Activated T-cell treated with anti-CD3 and anti-CD28 coated beads, Interleukin-2, amount 50 U/mL, for 72 hours (primary cell): Measurements from ENCODE around the gene DHRS9. TPM values are rescaled to one million over a fixed set of nuclear protein-coding genes. Genes with fewer than 3 reads are reported as not detected.

ENCODE experiments used
- ATAC-seq, 2 donors: fragments of 150-1000 bp; cut with Tn5 transposase; replicated peaks in 1 of 2; 2 replicates each; pipeline ENCODE4 v1.10.0; 2021; ENCODE audit warnings: moderate library complexity in 2 of 2, mild to moderate bottlenecking in 1 of 2
- DNase-seq, 2 donors: peaks; one replicate each; pipeline ENCODE4 v3.0.0; 2021 to 2022; ENCODE audit warnings: mixed read lengths in 1 of 2
- H3K27ac Mint-ChIP-seq: one replicate; pipeline ENCODE4 v1.8.0; 2022; ENCODE audit warnings: mild to moderate bottlenecking, moderate library complexity, mixed read lengths
- H3K27me3 Mint-ChIP-seq: one replicate; pipeline ENCODE4 v1.8.0; 2022; ENCODE audit warnings: low read depth, mixed read lengths
- H3K36me3 Mint-ChIP-seq, 2 donors: one replicate each; pipeline ENCODE4 v1.8.0; 2022; ENCODE audit warnings: mixed read lengths in 2 of 2, mild to moderate bottlenecking in 1 of 2; ENCODE audit not compliant: insufficient read depth in 2 of 2
- H3K4me1 Mint-ChIP-seq: one replicate; pipeline ENCODE4 v1.8.0; 2022; ENCODE audit warnings: low read depth, mixed read lengths
- H3K4me3 Mint-ChIP-seq, 2 donors: one replicate each; pipeline ENCODE4 v1.8.0; 2022; ENCODE audit warnings: mild to moderate bottlenecking in 2 of 2, mixed read lengths in 2 of 2, moderate library complexity in 2 of 2
- H3K9me3 Mint-ChIP-seq, 2 donors: one replicate each; pipeline ENCODE4 v1.8.0; 2022; ENCODE audit warnings: mixed read lengths in 2 of 2
- total RNA-seq, 2 donors: library from RNA; stranded (reverse); gene quantifications; one replicate each; pipeline ENCODE4 v1.2.3, GENCODE V29; 2022

Gene DHRS9
- 1 to 10 TPM; 4.6 to 6.3 TPM for total RNA-seq

DNA sequence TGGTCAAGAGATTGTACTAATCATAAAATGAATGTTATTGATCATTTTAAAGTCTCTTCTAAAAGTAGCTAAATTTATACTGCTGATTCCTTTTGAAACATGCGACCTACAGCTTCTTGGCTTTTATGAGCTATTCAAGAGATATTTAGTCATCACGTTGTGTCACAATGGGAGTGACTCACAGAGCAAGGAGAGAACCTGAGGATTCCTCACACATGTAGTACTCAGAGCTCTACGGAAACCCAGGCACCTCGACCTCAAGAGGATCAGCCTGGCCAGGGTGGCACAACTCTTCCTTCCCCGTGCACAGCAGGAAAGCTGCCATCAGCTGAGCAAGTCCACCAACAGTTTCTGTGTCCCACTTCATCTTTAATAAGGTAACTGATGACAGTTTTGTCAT, at the start of gene DHRS9:
Gene DHRS9, plus strand, starts transcription at position 223 of the 400 bp plus-strand sequence. CDS start 12,019 bp downstream, outside the sequence.
- ATAC-seq: peak; percentile 92 to 93
- peak within 1 kb of the TSS; percentile 62 to 85 for H3K4me3 Mint-ChIP-seq
- H3K27me3 Mint-ChIP-seq: no peaks in the 10 kb centered on the region
- H3K27ac Mint-ChIP-seq: peak within 1 kb of the TSS; percentile 63
- H3K9me3 Mint-ChIP-seq: peaks cover 0 to 2% of the 10 kb centered on the region in 2 donors
- peak; percentile 53 to 69 for DNase-seq
- H3K4me1 Mint-ChIP-seq: peaks cover 55% of the 10 kb centered on the region
- peaks cover 3 to 5% of the 10 kb centered on the region in 2 donors for H3K36me3 Mint-ChIP-seq

DNA sequence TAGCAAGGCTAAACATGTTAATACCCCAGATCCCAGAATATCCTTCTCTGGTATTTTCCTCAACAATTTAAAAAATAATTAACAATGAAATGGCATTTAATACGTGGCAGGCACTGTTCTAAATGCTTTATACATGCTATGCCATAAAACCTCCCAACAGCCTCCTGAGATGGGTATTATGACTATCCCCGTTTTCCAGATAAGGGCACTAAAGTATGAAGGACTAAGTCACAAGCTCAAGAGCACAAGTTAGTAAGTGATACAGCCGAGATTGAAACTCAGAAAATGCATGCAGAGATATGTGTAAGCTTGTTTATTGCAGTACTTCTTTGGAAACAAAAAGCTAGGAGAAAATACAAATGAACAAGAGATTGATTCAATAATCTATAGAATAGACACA, 46.2 kb upstream of the DHRS9 start:
- no peak overlapping the region for H3K27ac Mint-ChIP-seq
- no peaks in the 10 kb centered on the region for H3K27me3 Mint-ChIP-seq
- no peaks in the 10 kb centered on the region for H3K36me3 Mint-ChIP-seq
- no peaks in the 10 kb centered on the region for H3K9me3 Mint-ChIP-seq
- DNase-seq: no peak
- no peak for ATAC-seq
- H3K4me3 Mint-ChIP-seq: no peak overlapping the region
- H3K4me1 Mint-ChIP-seq: peaks cover 8% of the 10 kb centered on the region

DNA sequence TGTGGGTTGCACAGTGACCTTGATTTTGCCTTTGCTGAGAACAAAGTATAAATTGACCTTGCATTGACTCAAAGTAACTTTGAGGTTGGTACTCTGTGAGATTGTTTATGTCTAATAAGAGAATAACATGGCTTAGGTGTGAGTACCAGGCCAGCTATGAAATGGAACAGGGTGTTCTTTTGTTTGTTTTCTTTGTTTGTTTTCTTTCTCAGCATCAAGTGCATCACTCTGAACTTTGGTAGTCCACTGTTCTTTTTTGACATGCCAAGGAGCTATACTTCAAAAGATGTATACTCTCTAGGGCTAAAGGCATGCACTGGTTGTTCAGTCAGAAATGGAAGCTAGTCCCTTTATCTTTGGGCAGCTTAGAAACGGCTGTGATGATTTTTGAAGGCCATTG, 43.3 kb upstream of the DHRS9 start:
- Mint-ChIP-seq H3K27ac (no peak overlapping the region), H3K9me3 (no peaks in the 10 kb centered on the region), H3K4me3 (no peak overlapping the region), H3K27me3 (no peaks in the 10 kb centered on the region), H3K36me3 (no peaks in the 10 kb centered on the region), H3K4me1 (peaks cover 8% of the 10 kb centered on the region)
- ATAC-seq (no peak), DNase-seq (no peak)

DNA sequence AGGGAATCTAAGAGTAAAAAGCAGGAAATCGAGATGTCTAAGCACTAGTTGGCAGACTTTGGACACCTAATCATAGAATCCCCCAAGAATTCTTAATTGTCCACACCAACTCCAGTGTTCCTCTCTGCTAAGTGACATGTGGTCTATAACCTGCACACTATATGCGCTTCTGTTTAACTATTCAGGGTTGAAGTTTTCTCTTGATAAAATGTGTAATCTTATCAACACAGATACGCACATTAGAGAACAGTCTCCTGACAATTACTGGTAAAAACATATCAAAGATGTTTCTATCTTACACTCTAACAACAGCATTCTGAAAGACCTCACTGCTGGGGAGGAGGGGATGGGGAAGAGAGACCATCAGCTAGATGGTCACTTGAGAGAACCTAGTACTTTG, 42.1 kb upstream of the DHRS9 start:
- ATAC-seq: no peak
- H3K4me1 Mint-ChIP-seq: peaks cover 8% of the 10 kb centered on the region
- H3K4me3 Mint-ChIP-seq: no peak overlapping the region
- no peak for DNase-seq
- H3K27me3 Mint-ChIP-seq: no peaks in the 10 kb centered on the region
- H3K9me3 Mint-ChIP-seq: peaks cover 0 to 2% of the 10 kb centered on the region in 2 donors
- no peak overlapping the region for H3K27ac Mint-ChIP-seq
- no peaks in the 10 kb centered on the region for H3K36me3 Mint-ChIP-seq

DNA sequence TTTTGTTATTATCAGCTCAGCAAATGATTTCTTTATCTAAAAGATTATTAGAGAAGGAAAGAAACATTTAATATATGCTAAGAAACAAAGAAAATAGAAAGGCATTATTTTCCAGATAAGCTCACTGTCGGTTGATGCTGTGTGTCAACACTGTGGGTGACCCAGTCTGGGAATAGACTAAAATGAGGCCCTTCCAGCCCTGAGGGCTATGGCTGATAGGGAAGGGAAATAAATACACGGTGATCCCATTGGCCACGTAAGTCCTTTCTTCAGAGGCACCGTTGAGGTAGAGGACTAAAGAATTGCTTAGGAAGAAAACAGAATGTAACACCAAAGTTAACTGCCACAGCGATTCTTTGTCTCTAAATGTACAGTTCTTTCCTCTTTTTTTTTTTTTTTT, 40.0 kb upstream of the DHRS9 start:
- Mint-ChIP-seq H3K27me3 (no peaks in the 10 kb centered on the region), H3K27ac (no peak overlapping the region), H3K36me3 (peaks cover 2 to 5% of the 10 kb centered on the region in 2 donors), H3K9me3 (peaks cover 5 to 9% of the 10 kb centered on the region in 2 donors), H3K4me3 (no peak overlapping the region), H3K4me1 (peaks cover 8% of the 10 kb centered on the region)
- ATAC-seq (no peak), DNase-seq (no peak)

DNA sequence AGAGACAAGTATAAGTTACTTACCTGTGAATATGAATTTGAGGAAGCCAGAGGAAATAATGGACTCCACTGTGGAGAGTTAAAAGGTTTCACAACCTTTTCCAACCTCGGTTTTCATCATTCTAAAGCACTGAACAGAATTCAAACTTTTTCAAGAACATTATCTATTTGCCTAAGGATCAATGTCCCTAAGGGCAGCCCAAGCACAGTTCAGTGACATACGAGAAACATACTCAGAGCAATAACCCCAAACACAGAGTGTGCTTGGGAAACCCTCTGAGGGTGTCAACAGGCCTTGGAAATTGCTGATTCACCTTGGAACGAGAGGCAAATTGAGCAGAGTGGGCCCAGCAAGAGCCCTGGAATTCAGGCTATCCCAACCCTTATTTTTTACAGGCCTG, 38.2 kb upstream of the DHRS9 start, which contains the start of gene ABCB11:
Gene ABCB11, minus strand, starts transcription at position 123 of the 400 bp plus-strand sequence. CDS start 13,199 bp downstream, outside the sequence.
- DNase-seq (no peak), ATAC-seq (no peak)
- no peaks in the 10 kb centered on the region for H3K27me3 Mint-ChIP-seq
- no peaks in the 10 kb centered on the region for H3K4me1 Mint-ChIP-seq
- no peak within 1 kb of the TSS for H3K4me3 Mint-ChIP-seq
- no peak within 1 kb of the TSS for H3K27ac Mint-ChIP-seq
- H3K9me3 Mint-ChIP-seq: peaks cover 8 to 14% of the 10 kb centered on the region in 2 donors
- H3K36me3 Mint-ChIP-seq: peaks cover 3 to 5% of the 10 kb centered on the region in 2 donors

DNA sequence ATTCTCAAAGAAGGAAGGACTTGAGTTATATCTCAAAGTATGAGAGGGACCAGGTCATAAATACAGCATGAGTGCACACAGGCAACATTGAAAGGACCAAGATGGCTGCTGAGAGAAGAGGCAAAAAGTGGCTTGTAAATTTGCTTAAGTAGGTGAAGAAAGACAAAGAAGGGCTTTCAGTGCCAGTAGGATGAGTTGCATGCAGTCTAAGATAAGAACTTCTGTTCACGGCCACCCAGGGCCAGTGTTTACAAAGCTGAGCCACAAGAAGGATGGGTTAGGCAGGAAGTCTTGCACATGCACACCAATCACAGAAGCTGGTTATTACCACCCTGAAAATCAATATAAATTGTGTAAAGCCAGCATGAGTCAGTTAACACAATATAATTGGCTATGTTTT, 35.1 kb upstream of the DHRS9 start:
- Mint-ChIP-seq H3K36me3 (peaks cover 3 to 5% of the 10 kb centered on the region in 2 donors), H3K27ac (peak overlapping the region; percentile 4), H3K4me1 (peaks cover 12% of the 10 kb centered on the region), H3K9me3 (peaks cover 8 to 14% of the 10 kb centered on the region in 2 donors), H3K27me3 (no peaks in the 10 kb centered on the region), H3K4me3 (no peak overlapping the region)
- no peak for DNase-seq
- ATAC-seq: no peak

DNA sequence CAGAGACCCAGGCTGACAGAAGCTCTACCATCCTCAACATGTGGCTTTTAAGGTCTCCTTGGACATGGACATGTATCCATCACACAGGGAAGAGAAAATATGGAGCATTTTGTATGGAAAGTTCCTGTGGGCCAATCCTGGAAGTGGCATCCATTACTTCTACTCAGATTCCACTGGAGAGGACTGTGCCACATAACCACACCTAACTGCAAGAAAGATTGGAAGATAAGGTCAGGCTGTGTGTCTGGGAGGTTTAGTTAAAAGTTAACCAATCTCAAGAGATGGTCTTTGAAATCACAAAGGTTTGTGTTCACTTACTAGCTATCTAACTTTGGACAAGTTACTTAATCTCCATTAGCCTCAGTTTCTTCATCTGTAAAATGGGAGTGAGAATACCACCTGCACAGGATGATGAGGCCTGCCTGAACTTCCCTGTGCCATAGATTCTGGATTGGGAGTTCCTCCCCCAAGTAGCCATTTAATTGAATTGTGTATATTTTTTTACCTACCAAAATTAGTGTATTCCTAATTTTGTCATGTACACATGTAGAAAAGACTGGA, 34.3 kb upstream of the DHRS9 start:
- H3K27me3 Mint-ChIP-seq: no peaks in the 10 kb centered on the region
- no peak overlapping the region for H3K27ac Mint-ChIP-seq
- H3K4me1 Mint-ChIP-seq: peaks cover 12% of the 10 kb centered on the region
- DNase-seq (no peak), ATAC-seq (no peak)
- peaks cover 8 to 14% of the 10 kb centered on the region in 2 donors for H3K9me3 Mint-ChIP-seq
- H3K4me3 Mint-ChIP-seq: no peak overlapping the region
- H3K36me3 Mint-ChIP-seq: peaks cover 3 to 5% of the 10 kb centered on the region in 2 donors

DNA sequence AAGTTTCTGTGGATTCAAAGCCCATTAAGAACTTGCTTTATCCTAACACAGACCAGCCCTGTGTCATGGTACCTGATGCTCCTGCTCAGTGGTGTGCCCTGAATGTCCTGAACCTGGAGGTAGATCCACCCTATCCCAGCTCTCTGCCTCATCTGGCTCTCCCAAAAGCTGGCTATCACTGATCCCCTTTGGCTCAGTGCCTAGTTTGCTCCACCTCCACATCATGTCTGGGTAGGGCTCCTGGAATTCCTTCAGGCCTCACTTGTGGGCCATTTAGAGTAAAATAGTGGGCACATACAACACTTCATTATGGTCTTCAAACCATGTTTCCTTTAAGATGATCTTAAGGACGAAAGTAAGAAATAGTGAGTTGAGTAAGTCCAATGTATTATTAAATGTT, 33.5 kb upstream of the DHRS9 start:
- DNase-seq: no peak
- H3K9me3 Mint-ChIP-seq: peaks cover 8 to 14% of the 10 kb centered on the region in 2 donors
- H3K27me3 Mint-ChIP-seq: no peaks in the 10 kb centered on the region
- no peak overlapping the region for H3K4me3 Mint-ChIP-seq
- no peak for ATAC-seq
- H3K36me3 Mint-ChIP-seq: peaks cover 3 to 5% of the 10 kb centered on the region in 2 donors
- no peak overlapping the region for H3K27ac Mint-ChIP-seq
- H3K4me1 Mint-ChIP-seq: peaks cover 12% of the 10 kb centered on the region

DNA sequence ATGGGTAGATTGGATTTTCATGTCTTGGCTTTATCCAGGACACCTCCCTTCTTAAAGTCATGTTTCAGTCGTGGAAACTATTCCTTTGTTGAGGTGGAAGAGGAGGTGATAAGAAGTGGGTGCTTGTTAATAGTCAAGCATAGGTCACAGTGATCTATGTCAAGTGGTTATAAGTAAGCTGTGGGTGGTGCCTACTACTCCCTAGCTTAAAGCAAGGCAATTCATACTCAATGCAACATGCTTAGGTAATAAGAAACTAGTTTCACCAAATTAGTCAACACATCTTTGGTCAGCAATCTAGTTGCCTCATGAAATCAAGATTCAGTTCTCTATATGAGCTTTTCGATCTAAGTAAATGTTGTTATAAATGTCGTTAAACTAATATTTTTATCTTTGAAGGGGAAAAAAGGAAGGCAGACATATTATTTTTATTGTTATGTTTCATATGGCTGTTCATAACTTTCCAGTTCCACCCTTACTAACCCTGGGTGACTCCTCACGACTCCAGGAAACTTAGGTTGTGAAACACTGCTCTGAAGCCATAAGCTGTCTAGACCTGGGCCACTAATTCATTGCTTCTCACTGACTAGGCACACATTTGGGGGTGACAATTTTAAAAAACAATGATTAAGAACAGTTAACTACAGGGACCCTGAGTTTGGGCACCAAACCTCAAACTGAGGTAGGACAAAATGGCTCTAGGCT, 32.5 kb upstream of the DHRS9 start:
- peak; percentile 70 to 73 for ATAC-seq
- no peak for DNase-seq
- Mint-ChIP-seq H3K4me1 (peaks cover 12% of the 10 kb centered on the region), H3K36me3 (peaks cover 5 to 6% of the 10 kb centered on the region in 2 donors), H3K27me3 (no peaks in the 10 kb centered on the region), H3K9me3 (peaks cover 10 to 14% of the 10 kb centered on the region in 2 donors), H3K4me3 (no peak overlapping the region), H3K27ac (no peak overlapping the region)

DNA sequence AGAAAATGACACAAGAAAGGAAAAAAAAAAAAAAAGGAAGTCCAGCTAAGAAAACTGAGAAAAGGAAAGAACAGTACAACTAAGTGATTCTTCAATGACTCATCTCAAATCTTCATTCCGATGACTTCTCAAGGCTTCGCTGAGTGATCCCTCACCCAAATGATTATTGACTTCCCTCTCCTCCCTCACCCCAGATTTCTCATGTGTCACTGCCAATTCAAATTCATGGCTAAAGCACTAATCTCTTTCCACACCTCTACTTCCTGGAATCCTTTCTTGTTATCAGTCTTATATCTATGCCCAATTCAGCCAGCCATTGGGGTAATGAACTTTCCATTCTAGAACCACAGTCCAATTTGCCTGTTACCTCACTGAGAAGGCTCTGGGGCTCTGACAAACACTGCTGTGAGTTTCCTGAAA, 31.0 kb upstream of the DHRS9 start:
- H3K36me3 Mint-ChIP-seq: peaks cover 12 to 14% of the 10 kb centered on the region in 2 donors
- peaks cover 12% of the 10 kb centered on the region for H3K4me1 Mint-ChIP-seq
- no peaks in the 10 kb centered on the region for H3K27me3 Mint-ChIP-seq
- no peak overlapping the region for H3K27ac Mint-ChIP-seq
- DNase-seq (no peak), ATAC-seq (peak; percentile 69 to 73)
- peaks cover 16 to 17% of the 10 kb centered on the region in 2 donors for H3K9me3 Mint-ChIP-seq
- H3K4me3 Mint-ChIP-seq: peak overlapping the region in 1 of 2 donors; percentile 23

DNA sequence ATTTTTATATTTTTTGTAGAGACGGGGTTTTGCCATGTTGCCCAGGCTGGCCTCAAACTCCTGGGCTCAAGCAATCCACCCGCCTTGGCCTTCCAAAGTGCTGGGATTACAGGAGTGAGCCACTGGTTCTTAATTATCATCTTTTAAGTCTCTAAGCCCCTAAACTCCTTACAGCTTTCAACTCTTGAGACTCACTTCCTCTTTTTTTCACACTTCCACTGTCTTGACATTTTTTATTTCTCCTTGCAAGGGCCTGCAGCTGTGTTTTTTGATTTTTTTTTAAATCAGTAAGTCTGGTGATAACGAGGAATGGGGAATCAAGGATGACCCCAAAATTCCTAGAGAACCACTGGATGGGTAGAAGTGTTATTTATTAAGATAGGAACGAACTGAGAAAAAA, 29.7 kb upstream of the DHRS9 start:
- no peak for DNase-seq
- Mint-ChIP-seq H3K36me3 (peaks cover 14 to 15% of the 10 kb centered on the region in 2 donors), H3K9me3 (peaks cover 14 to 17% of the 10 kb centered on the region in 2 donors), H3K4me1 (peaks cover 12% of the 10 kb centered on the region), H3K27ac (no peak overlapping the region), H3K4me3 (no peak overlapping the region), H3K27me3 (no peaks in the 10 kb centered on the region)
- ATAC-seq: no peak

DNA sequence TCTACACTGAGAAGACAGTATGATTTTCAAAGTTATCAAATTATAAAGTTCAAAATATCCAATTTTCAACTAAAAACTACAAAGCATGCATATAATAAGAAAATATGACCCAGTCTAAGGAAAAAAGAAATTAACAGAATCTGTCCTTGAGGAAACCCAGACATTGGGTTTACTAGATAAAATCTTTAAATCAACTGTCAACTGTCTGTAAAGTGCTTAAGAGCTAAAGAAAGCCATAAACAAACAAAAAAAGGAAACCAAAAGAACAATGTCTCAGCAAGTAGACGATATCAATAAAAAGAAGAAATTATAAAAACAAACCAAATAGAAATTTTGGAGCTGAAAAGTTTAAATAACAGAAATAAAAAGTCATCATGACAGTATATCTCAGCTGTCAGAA, 27.8 kb upstream of the DHRS9 start:
- Mint-ChIP-seq H3K4me3 (no peak overlapping the region), H3K27me3 (no peaks in the 10 kb centered on the region), H3K9me3 (peaks cover 14 to 16% of the 10 kb centered on the region in 2 donors), H3K36me3 (peaks cover 14 to 17% of the 10 kb centered on the region in 2 donors), H3K4me1 (peaks cover 12% of the 10 kb centered on the region), H3K27ac (no peak overlapping the region)
- DNase-seq (no peak), ATAC-seq (no peak)
